ENCODE measurements around the gene TMEM144.
"Not testable (repeated sequence)": the region's sequence is repeated elsewhere in the genome, so short reads cannot be mapped to it uniquely, and the experiment has no call there.

Gene TMEM144

GRCh38 chr4:158192439-158193158, 17.7 kb upstream of the TMEM144 start:
- DNase-seq (ENCODE audit: low read depth) = no peak

DNA sequence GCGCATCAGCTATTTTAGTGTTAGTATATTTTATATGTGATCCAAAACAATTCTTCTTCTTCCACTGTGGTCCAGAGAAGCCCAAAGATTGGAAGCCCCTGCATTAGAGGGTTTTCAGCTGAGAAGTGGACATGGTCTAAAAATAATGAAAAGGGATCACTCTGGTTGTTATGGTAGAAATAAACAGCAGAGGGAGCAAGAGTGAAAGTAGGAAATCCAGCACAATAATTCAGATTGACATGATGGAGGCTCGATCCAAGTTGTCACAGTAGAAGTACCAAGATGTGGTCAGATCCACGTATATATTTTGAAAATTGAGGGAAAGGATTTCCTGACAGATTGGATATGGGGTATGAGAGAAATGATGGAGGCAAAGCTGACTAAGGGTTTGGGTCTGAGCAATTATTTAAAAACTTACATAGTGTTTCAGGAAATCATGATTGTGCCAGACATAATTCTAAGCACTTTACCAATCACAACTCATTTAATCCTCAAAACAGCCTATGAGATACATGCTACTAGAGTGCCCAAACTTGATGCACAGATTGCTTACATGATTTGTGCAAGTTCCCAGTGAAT, 17.0 kb upstream of the TMEM144 start:
- DNase-seq (ENCODE audit: low read depth) = no peak

GRCh38 chr4:158195297-158195696, 15.0 kb upstream of the TMEM144 start:
- no peak for DNase-seq (ENCODE audit: low read depth)

- DNase-seq (ENCODE audit: low read depth) = no peak
These were observed 13.0 kb upstream of the TMEM144 start for GRCh38 chr4:158197194-158197776.

GRCh38 chr4:158200214-158200613, 10.1 kb upstream of the TMEM144 start:
- DNase-seq (ENCODE audit: low read depth) = no peak

GRCh38 chr4:158201322-158201721, 9.0 kb upstream of the TMEM144 start:
- no peak for DNase-seq (ENCODE audit: low read depth)

GRCh38 chr4:158201876-158202275, 8.4 kb upstream of the TMEM144 start:
- no peak for DNase-seq (ENCODE audit: low read depth)

GRCh38 chr4:158202481-158202880, 7.8 kb upstream of the TMEM144 start:
- no peak for DNase-seq (ENCODE audit: low read depth)

- no peak for DNase-seq (ENCODE audit: low read depth)
These were observed 6.8 kb upstream of the TMEM144 start for GRCh38 chr4:158203436-158203835.

DNA sequence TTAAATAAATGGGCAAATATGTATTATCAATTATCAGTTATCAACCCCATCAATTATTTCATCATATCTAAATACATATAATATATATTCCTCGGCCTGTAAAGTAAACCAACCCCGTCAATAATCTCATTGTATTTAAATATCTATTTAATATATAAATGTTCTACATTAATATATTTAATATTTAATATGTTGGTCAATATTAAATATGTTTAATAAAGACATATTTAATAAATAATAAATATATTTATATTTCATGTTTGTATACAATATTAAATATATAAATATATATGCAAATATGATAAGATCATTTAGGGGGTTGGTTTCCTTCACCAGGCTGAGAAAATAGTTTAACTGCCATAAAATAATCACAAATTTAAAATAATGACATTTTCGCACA, 6.4 kb upstream of the TMEM144 start:
- no peak for DNase-seq (ENCODE audit: low read depth)

DNA sequence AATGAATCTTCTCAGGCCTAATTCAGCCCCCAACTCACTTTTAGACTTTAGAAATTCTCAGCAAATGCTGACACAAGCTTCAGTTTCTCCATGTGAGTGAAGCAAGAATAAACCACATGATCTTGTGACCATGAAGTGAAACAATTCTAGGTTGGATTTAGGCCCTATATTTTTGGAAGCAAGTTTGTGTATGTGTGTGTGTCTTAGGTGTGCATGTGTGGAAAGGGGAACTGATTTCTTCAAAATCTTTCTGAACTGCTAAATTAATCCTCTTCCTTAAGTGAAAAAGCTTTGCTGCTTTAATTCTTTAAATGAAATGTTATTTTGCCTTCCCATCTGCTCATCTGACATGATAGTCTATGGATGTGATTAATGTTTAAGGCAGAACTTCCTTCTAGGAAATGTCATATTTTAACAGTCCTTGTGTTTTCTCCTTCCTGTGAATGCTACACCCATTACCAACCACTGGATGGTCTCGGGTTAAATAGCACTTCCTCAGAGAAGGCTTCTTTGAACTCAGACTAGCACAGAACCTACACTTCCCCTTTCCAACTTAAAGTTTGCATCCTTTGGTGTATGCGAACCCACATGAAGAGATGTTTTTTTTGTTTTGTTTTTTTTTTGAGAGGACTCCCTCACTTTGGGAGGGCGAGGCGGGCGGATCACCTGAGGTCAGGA, 1.2 kb upstream of the TMEM144 start:
- DNase-seq (ENCODE audit: low read depth) = no peak

DNA sequence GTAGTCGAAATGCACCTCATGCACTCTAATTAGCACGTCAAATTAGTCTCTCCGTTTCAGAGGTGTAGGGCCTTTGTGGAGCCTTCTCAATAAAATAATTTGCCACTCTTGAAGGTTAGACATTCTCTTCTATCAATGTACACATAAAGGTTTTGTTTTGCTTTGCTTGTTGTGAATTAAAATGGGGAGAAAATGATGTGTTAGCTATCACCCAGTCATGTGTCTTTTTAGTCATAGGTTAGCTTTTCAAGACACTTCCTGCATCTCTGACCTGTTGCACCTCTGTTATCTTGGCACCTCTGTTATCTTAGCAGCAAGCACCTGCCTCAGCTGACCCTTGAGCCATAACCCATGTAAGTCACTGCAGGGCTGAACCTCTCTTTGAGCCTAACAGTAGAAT, 936 bp downstream of the TMEM144 start:
- DNase-seq (ENCODE audit: low read depth) = no peak

DNA sequence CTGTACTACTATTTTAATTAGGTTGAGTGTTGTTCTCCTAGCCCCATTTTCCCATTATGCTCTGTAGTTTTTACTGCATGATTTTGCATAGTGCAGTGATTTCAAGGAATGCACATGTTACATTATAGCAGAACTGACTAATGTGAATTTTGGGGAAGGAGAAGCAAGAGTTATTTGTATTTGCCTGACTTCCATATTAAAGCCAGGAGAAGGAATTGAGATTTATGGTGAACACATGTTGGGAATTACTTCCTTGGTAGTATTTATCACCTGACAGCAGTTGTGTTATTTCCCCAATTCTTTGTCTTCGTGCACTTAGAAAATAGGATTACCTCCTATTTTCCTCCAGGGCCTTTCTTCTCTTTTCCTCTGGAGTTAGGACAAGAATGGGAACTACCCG, 3.2 kb downstream of the TMEM144 start:
- no peak for DNase-seq (ENCODE audit: low read depth)

DNA sequence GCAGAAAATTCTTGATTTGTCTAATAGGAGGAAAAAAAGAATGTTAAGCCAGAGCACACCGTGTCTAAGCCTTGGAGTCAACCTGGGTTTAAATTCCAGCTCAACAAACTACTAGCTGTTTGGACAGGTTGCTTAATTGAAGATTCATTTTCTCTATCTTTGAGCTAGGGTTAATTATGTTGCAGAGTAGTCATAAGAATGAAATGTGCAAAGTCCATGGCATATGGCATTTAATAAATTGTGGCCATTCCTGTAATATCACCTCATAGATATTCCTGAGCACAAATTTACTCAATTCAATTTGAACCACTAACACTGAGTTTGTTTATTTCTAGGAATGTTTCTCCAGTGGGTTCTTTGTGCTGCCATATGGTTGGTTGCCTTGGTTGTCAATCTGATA, 4.6 kb downstream of the TMEM144 start:
- no peak for DNase-seq (ENCODE audit: low read depth)

- no peak for DNase-seq (ENCODE audit: low read depth)
These were observed 7.5 kb downstream of the TMEM144 start for GRCh38 chr4:158217763-158218162.

DNA sequence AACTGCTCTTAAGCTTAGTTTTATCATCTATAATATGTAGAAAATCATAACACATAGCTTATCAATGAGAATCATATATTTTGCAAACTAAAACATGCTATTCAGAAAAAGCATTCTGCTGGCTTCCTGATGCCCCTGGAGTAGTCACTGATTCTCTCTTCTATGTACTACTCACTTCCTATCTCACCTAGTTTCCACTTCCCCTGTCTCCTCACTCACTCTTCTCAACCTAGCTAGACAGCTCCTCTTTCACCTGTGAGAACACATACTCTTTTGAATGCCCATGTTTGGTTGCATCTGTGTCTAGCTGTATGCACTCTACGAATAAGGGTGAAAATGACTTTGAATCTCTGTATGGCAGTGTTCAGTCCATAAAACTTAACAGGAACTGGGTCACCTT, 9.3 kb downstream of the TMEM144 start:
- no peak for DNase-seq (ENCODE audit: low read depth)

GRCh38 chr4:158224318-158224717, 14.0 kb downstream of the TMEM144 start:
- not testable (repeated sequence) for DNase-seq (ENCODE audit: low read depth)

GRCh38 chr4:158224999-158225398, 14.7 kb downstream of the TMEM144 start:
- not testable (repeated sequence) for DNase-seq (ENCODE audit: low read depth)

DNA sequence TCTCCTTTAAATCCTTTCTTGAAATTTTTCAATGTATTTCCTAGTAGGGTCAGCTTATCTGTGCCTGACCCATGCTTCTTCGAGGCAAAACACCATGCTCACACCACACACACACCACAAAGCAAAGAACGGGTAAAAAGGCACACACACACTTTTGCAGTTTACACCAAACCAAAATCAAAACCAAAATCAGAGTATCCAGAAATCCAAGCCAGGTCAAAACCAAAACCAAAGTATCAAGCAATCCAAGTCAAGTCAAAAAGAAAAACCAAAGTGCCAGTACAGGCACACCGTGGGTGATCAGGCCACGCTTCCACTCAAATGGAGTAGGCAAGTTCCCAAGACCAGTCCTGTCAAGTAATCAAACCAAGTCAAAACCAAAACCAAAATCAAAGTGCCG, 17.6 kb downstream of the TMEM144 start:
- DNase-seq (ENCODE audit: low read depth) = not testable (repeated sequence)

GRCh38 chr4:158228399-158228798, 18.1 kb downstream of the TMEM144 start:
- DNase-seq (ENCODE audit: low read depth) = not testable (repeated sequence)

DNA sequence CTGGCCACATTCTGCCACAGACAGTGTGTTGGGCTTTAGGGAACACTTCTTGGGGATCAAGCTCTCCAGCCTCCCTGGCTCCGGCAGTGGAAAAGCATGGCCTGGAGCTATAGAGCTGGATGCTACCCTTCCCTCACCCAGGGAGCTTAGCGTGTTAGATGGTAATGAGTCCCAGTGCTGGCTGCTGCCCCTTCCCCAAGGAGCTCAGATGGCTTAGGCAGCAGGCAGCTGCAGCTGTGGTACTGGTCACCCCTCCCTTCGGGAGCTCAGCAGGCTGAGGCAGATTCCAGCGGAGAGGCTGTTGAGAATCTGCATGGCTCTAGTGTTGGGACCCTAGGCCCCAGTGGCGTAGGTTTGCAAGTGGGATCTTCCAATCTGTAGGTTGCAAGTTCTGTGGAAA, 19.5 kb downstream of the TMEM144 start:
- no peak for DNase-seq (ENCODE audit: low read depth)

- DNase-seq (ENCODE audit: low read depth) = no peak
These were observed 24.4 kb downstream of the TMEM144 start for GRCh38 chr4:158234671-158235070.
